Fibroblast of villous mesenchyme (primary cell): Measurements from ENCODE around the gene TRIM8. TPM values are rescaled to one million over a fixed set of nuclear protein-coding genes. Genes with fewer than 3 reads are reported as not detected.

Experiments
- DNase-seq: peaks from one replicate; pipeline ENCODE4 v3.0.0-alpha.2; 2010; ENCODE audit warnings: low read depth
- H3K4me3 ChIP-seq: 2 replicates; pipeline ENCODE4 v1.5.1; 2011; ENCODE audit warnings: low read depth, mild to moderate bottlenecking, low read length
- CTCF ChIP-seq: IDR thresholded peaks from 2 replicates; pipeline ENCODE4 v1.5.1; 2012; ENCODE audit warnings: low read depth, mild to moderate bottlenecking, low read length; ENCODE audit not compliant: insufficient read depth
- total RNA-seq: library from RNA; depleted of rRNA; stranded (reverse); fragments of >200 nt; gene quantifications from 2 replicates; pipeline ENCODE4 v1.2.3, GENCODE V29; 2012

Gene TRIM8
- total RNA-seq, 1 donor = 116 TPM

GRCh38 chr10:102654969-102655368, 10.7 kb downstream of the TRIM8 start:
- DNase-seq = no peak
- no peak for TF ChIP-seq CTCF
- no peak overlapping the region for H3K4me3 ChIP-seq

- TF ChIP-seq CTCF = no peak
- DNase-seq = no peak
- H3K4me3 ChIP-seq = no peak overlapping the region
Measured at GRCh38 chr10:102656026-102656425, 11.7 kb downstream of the TRIM8 start.

- no peak for DNase-seq
- TF ChIP-seq CTCF = no peak
- H3K4me3 ChIP-seq = no peak overlapping the region
Measured at GRCh38 chr10:102656791-102657371, 12.6 kb downstream of the TRIM8 start.

- no peak for DNase-seq
- no peak overlapping the region for H3K4me3 ChIP-seq
- TF ChIP-seq CTCF = no peak
Measured at GRCh38 chr10:102657451-102657850, 13.2 kb downstream of the TRIM8 start.

- no peak for DNase-seq
- no peak for TF ChIP-seq CTCF
- no peak overlapping the region for H3K4me3 ChIP-seq
Measured at GRCh38 chr10:102657984-102658724, 13.9 kb downstream of the TRIM8 start.

- H3K4me3 ChIP-seq = no peak overlapping the region
- TF ChIP-seq CTCF = no peak
- DNase-seq = no peak
Measured at GRCh38 chr10:102658802-102659201, 14.5 kb downstream of the TRIM8 start.
